Skeletal muscle satellite cell (primary cell): ENCODE data around the gene EXOC3L1.

Source experiments
- H3K27me3 ChIP-seq: 2 replicates; pipeline ENCODE4 v1.7.0; 2013; ENCODE audit warnings: low read length; ENCODE audit not compliant: control insufficient read depth, insufficient read depth
- H3K36me3 ChIP-seq: 2 replicates; pipeline ENCODE4 v1.7.0; 2013; ENCODE audit warnings: mild to moderate bottlenecking, control low read depth, low read length; ENCODE audit not compliant: insufficient read depth
- H3K4me1 ChIP-seq: 2 replicates; pipeline ENCODE4 v1.7.0; 2013; ENCODE audit warnings: low read length; ENCODE audit not compliant: control insufficient read depth, insufficient read depth
- H3K4me2 ChIP-seq: 2 replicates; pipeline ENCODE4 v1.7.0; 2013; ENCODE audit warnings: mild to moderate bottlenecking, low read length
- H3K4me3 ChIP-seq: 2 replicates; pipeline ENCODE4 v1.7.0; 2013; ENCODE audit warnings: low read length
- H3K9ac ChIP-seq: 2 replicates; pipeline ENCODE4 v1.7.0; 2013; ENCODE audit warnings: mild to moderate bottlenecking, low read depth, low read length, moderate library complexity
- H3K9me3 ChIP-seq: replicated peaks from 2 replicates; pipeline ENCODE4 v1.7.0; 2013; ENCODE audit warnings: mild to moderate bottlenecking, control low read depth, low read length

Gene EXOC3L1

DNA sequence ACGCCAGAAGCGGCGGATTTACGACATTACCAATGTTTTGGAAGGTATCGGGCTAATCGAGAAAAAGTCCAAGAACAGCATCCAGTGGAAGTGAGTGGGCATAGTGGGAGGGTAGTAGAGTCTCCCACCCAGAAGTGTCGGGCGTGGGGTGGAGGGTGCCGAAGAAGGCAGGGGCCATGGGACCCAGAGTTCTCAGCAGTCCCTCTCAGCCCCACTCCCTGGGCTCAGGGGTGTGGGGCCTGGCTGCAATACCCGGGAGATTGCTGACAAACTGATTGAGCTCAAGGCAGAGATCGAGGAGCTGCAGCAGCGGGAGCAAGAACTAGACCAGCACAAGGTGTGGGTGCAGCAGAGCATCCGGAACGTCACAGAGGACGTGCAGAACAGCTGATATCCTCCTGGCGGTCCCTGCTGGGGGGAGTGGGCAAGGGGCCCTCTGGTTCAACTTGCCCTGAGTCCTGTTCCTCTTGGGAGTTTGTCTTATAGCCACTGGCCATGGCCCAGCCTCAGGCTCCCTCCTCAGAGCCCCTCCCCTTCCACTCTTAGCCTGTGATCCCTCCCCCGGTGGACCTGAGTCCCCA, 2.9 kb upstream of the EXOC3L1 start:
- H3K9me3 ChIP-seq: no peaks in the 10 kb centered on the region
- peak overlapping the region; percentile 95 for H3K4me3 ChIP-seq
- peak overlapping the region; percentile 99 for H3K9ac ChIP-seq
- H3K36me3 ChIP-seq: peaks cover 50% of the 10 kb centered on the region
- H3K4me1 ChIP-seq: peaks cover 28% of the 10 kb centered on the region
- H3K27me3 ChIP-seq: no peaks in the 10 kb centered on the region
- H3K4me2 ChIP-seq: peak overlapping the region; percentile 90

DNA sequence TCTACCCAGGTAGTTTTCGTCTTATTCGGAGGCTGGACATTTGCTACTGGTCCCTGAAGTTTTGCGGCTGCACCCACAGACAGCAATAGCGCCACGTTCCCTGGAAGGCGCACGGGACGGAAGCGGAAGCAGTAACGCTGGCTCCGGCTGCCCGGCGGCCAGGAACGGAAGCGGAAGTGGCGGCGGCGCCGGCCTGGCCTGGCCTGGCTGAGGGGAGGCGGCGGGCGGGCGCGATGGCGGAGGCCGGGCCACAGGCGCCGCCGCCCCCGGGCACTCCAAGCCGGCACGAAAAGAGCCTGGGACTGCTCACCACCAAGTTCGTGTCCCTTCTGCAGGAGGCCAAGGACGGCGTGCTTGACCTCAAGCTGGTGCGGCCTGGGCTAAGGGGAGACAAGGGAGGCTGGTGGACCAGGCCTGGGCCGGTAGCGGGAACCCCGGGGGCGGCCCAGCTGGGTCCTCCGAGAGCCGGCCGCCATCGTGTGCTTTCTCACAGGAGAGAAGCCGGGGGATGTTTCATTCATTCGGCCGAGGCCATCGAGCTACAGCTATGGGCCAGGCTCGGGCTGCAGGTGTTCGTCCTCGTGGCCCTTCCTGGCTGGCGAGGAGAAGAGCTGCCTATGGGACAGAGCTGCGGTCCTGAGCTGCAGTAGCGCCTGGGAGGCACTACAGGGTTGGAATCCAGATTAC, 2.2 kb upstream of the EXOC3L1 start, which contains the start of gene E2F4:
Gene E2F4 (plus strand): TSS at position 161 of the 687 bp plus-strand sequence. CDS start 73 bp downstream, at position 234.
- Histone ChIP-seq H3K9ac (peak within 1 kb of the TSS; percentile 99), H3K36me3 (peaks cover 42% of the 10 kb centered on the region), H3K9me3 (no peaks in the 10 kb centered on the region), H3K4me1 (peaks cover 34% of the 10 kb centered on the region), H3K4me2 (peak within 1 kb of the TSS; percentile 90), H3K4me3 (peak within 1 kb of the TSS; percentile 95), H3K27me3 (no peaks in the 10 kb centered on the region)

GRCh38 chr16:67191411-67191994, 1.6 kb upstream of the EXOC3L1 start:
- no peaks in the 10 kb centered on the region for H3K27me3 ChIP-seq
- no peak overlapping the region for H3K9ac ChIP-seq
- peak overlapping the region; percentile 95 for H3K4me3 ChIP-seq
- H3K4me2 ChIP-seq: peak overlapping the region; percentile 90
- peaks cover 41% of the 10 kb centered on the region for H3K4me1 ChIP-seq
- no peaks in the 10 kb centered on the region for H3K9me3 ChIP-seq
- H3K36me3 ChIP-seq: peaks cover 36% of the 10 kb centered on the region

DNA sequence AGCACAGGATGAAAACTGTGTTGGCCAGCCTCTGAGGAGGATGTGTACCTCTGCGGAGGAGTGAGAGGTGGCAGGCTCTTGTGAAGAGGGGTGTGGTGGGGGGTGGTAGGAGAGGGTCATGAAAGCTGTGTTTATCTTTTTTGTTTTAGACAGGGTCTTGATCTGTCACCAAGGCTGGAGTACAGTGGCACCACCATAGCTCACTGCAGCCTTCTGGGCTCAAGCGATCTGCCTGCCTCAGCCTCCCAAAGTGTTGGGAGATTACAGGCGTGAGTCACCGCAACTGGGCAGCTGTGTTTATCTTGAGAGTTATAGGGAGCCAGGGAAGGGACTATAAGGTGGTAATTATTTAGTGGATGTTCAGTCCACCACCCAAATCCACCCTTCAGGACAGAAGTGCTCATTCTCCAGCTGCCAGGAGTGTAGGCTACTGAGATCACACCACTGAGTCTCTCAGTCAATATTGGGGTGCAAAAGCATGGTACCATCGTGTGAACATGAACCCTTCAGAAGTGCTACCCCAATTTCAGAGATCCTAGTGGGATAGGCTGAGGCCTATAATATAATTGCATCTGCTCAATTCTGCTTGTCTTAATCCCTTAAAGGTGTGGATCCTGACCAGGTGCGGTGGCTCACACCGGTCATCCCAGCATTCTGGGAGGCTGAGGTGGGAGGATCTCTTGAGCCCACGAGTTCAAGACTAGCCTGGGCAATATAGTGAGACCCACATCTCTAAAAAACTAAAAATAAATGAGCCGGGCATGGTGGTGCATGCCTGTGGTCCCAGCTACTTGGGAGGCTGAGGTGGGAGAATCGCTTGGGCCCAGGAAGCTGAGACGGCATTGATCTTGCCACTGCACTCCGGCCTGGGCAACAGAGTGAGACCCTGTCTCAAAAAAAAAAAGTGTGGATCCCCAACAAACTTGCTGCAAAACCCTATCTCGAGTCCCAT, 788 bp upstream of the EXOC3L1 start:
- Histone ChIP-seq H3K4me3 (no peak overlapping the region), H3K36me3 (peaks cover 28% of the 10 kb centered on the region), H3K4me2 (no peak overlapping the region), H3K9me3 (no peaks in the 10 kb centered on the region), H3K4me1 (peaks cover 48% of the 10 kb centered on the region), H3K27me3 (no peaks in the 10 kb centered on the region), H3K9ac (no peak overlapping the region)

- Histone ChIP-seq H3K9ac (no peak overlapping the region), H3K4me1 (peaks cover 58% of the 10 kb centered on the region), H3K9me3 (no peaks in the 10 kb centered on the region), H3K27me3 (no peaks in the 10 kb centered on the region), H3K4me3 (no peak overlapping the region), H3K4me2 (no peak overlapping the region), H3K36me3 (peaks cover 9% of the 10 kb centered on the region)
Measured at GRCh38 chr16:67188798-67189197, 1.1 kb downstream of the EXOC3L1 start.

- Histone ChIP-seq H3K4me3 (no peak overlapping the region), H3K9me3 (no peaks in the 10 kb centered on the region), H3K4me1 (peaks cover 54% of the 10 kb centered on the region)
Measured at GRCh38 chr16:67188323-67188722, 1.6 kb downstream of the EXOC3L1 start.

GRCh38 chr16:67187175-67187890, 2.6 kb downstream of the EXOC3L1 start:
- H3K4me2 ChIP-seq: peak overlapping the region; percentile 70
- no peaks in the 10 kb centered on the region for H3K27me3 ChIP-seq
- H3K4me3 ChIP-seq: no peak overlapping the region
- no peaks in the 10 kb centered on the region for H3K36me3 ChIP-seq
- H3K9ac ChIP-seq: no peak overlapping the region
- no peaks in the 10 kb centered on the region for H3K9me3 ChIP-seq
- peaks cover 57% of the 10 kb centered on the region for H3K4me1 ChIP-seq

More at GRCh38 chr16:67188323-67188722, 1.6 kb downstream of the EXOC3L1 start:
- Histone ChIP-seq H3K36me3 (peaks cover 4% of the 10 kb centered on the region), H3K4me2 (no peak overlapping the region), H3K9ac (no peak overlapping the region), H3K27me3 (no peaks in the 10 kb centered on the region)

DNA sequence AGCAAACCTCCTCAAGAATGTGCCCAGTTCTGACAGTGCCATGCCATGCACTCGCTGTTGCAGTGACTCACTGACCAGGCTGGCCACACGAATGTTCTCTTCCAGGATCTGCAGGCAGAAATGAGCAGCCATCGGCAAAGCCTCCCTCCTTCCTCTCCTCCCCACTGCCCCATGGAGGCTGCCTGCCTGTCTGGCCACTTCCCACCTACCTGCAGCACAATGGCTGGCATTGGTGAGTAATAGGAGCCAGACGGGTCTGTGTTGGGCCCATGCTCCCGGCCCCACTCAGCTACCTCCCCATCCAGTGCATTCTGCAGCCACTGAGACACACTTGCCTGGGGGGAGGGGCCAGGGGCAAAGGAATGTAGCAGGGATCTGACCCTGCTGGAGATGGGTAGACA, 3.4 kb downstream of the EXOC3L1 start:
- no peaks in the 10 kb centered on the region for H3K27me3 ChIP-seq
- no peaks in the 10 kb centered on the region for H3K36me3 ChIP-seq
- peak overlapping the region; percentile 70 for H3K4me2 ChIP-seq
- no peak overlapping the region for H3K9ac ChIP-seq
- no peak overlapping the region for H3K4me3 ChIP-seq
- no peaks in the 10 kb centered on the region for H3K9me3 ChIP-seq
- peaks cover 61% of the 10 kb centered on the region for H3K4me1 ChIP-seq

GRCh38 chr16:67185651-67186134, 4.2 kb downstream of the EXOC3L1 start:
- peaks cover 3% of the 10 kb centered on the region for H3K36me3 ChIP-seq
- H3K9me3 ChIP-seq: no peaks in the 10 kb centered on the region
- H3K4me3 ChIP-seq: peak overlapping the region; percentile 23
- H3K9ac ChIP-seq: no peak overlapping the region
- no peaks in the 10 kb centered on the region for H3K27me3 ChIP-seq
- peak overlapping the region; percentile 64 for H3K4me2 ChIP-seq
- H3K4me1 ChIP-seq: peaks cover 65% of the 10 kb centered on the region

- Histone ChIP-seq H3K27me3 (no peaks in the 10 kb centered on the region), H3K9me3 (no peaks in the 10 kb centered on the region), H3K36me3 (peaks cover 3% of the 10 kb centered on the region), H3K9ac (no peak overlapping the region), H3K4me1 (peaks cover 59% of the 10 kb centered on the region), H3K4me2 (peak overlapping the region; percentile 83), H3K4me3 (peak overlapping the region; percentile 23)
Measured at GRCh38 chr16:67184995-67185650, 4.8 kb downstream of the EXOC3L1 start.
